ENCODE measurements around the gene A1BG. TPM values are rescaled to one million over a fixed set of nuclear protein-coding genes. Genes with fewer than 3 reads are reported as not detected.

The A1BG gene
- total and polyA plus RNA-seq, 4 donors = 521 to 2,157 (median 1,029) TPM

DNA sequence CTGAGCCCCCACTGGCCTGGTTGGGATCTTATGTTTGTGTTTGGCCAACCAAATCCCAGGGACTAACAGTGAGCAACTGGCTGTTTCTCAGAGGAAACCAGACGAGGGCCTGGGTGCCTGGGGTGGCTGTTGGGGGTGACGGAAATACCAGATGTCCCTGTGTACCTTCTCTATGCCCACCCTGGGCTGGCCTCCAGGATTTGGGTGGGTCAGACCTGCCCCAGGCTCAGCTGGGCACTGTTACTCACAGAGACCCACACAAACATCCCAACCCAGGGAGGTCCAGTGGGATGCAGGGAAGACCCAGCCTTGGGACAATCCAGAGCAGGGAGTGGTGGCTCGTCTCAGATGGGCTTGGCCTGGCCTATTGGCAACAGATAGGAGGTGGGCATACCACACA lies 17.7 kb downstream of the A1BG start:
- peaks cover 0 to 15% (median 12%) of the 10 kb centered on the region in 4 donors for H3K36me3 ChIP-seq (ENCODE audit: control insufficient read depth in 4 of 4, insufficient read depth in 3 of 4, low read depth in 1 of 4, low read length in 3 of 4)
- H3K27me3 ChIP-seq (ENCODE audit: control insufficient read depth in 4 of 4, insufficient read depth in 4 of 4, low read length in 3 of 4) = no peaks in the 10 kb centered on the region
- H3K9ac ChIP-seq (ENCODE audit: low read depth in 1 of 2, low read length in 2 of 2) = no peak overlapping the region
- DNase-seq (ENCODE audit: low spot score) = no peak
- 89% methylated on average over 3 of the region's 3 CpGs for WGBS
- peaks cover 12 to 32% (median 25%) of the 10 kb centered on the region in 4 donors for H3K4me1 ChIP-seq (ENCODE audit: control insufficient read depth in 4 of 4, insufficient read depth in 4 of 4, low read length in 3 of 4)
- H3K9me3 ChIP-seq (ENCODE audit: control insufficient read depth in 4 of 4, low read length in 3 of 4) = peaks cover 0 to 3% (median 0%) of the 10 kb centered on the region in 4 donors
- peak overlapping the region; percentile 91 for H3K27ac ChIP-seq (ENCODE audit: low read depth in 1 of 2, low read length in 2 of 2)
- no peak overlapping the region for H3K4me3 ChIP-seq (ENCODE audit: low read depth in 1 of 3, low read length in 3 of 3)
- TF ChIP-seq HNF4G (IDR thresholded peaks at IDR 0.05) (no peak), JUND (IDR thresholded peaks at IDR 0.05) (no peak), HNF4A (conservative IDR thresholded peaks at IDR 0.05) (no peak), EGR1 (IDR thresholded peaks at IDR 0.05; ENCODE audit: low read depth in 2 of 2) (no peak), RAD21 (IDR thresholded peaks at IDR 0.05) (no peak), FOXA2 (IDR thresholded peaks at IDR 0.05) (no peak), MAX (IDR thresholded peaks at IDR 0.05) (no peak), GABPA (IDR thresholded peaks at IDR 0.05 in 1 of 2, conservative IDR thresholded peaks at IDR 0.05 in 1 of 2) (no peak), YY1 (IDR thresholded peaks at IDR 0.05) (no peak), NR2F2 (IDR thresholded peaks at IDR 0.05) (no peak), TAF1 (conservative IDR thresholded peaks at IDR 0.05) (no peak), RXRA (IDR thresholded peaks at IDR 0.05) (no peak), SP1 (IDR thresholded peaks at IDR 0.05) (no peak), FOXA1 (IDR thresholded peaks at IDR 0.05) (no peak)
- TF ChIP-seq, protein P1, sequence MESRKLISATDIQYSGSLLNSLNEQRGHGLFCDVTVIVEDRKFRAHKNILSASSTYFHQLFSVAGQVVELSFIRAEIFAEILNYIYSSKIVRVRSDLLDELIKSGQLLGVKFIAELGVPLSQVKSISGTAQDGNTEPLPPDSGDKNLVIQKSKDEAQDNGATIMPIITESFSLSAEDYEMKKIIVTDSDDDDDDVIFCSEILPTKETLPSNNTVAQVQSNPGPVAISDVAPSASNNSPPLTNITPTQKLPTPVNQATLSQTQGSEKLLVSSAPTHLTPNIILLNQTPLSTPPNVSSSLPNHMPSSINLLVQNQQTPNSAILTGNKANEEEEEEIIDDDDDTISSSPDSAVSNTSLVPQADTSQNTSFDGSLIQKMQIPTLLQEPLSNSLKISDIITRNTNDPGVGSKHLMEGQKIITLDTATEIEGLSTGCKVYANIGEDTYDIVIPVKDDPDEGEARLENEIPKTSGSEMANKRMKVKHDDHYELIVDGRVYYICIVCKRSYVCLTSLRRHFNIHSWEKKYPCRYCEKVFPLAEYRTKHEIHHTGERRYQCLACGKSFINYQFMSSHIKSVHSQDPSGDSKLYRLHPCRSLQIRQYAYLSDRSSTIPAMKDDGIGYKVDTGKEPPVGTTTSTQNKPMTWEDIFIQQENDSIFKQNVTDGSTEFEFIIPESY (IDR thresholded peaks at IDR 0.05) = no peak
- TF ChIP-seq, protein P2, sequence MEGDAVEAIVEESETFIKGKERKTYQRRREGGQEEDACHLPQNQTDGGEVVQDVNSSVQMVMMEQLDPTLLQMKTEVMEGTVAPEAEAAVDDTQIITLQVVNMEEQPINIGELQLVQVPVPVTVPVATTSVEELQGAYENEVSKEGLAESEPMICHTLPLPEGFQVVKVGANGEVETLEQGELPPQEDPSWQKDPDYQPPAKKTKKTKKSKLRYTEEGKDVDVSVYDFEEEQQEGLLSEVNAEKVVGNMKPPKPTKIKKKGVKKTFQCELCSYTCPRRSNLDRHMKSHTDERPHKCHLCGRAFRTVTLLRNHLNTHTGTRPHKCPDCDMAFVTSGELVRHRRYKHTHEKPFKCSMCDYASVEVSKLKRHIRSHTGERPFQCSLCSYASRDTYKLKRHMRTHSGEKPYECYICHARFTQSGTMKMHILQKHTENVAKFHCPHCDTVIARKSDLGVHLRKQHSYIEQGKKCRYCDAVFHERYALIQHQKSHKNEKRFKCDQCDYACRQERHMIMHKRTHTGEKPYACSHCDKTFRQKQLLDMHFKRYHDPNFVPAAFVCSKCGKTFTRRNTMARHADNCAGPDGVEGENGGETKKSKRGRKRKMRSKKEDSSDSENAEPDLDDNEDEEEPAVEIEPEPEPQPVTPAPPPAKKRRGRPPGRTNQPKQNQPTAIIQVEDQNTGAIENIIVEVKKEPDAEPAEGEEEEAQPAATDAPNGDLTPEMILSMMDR (IDR thresholded peaks at IDR 0.05; ENCODE audit: low read depth, low read length, missing input control) = no peak
- TF ChIP-seq, protein P3, sequence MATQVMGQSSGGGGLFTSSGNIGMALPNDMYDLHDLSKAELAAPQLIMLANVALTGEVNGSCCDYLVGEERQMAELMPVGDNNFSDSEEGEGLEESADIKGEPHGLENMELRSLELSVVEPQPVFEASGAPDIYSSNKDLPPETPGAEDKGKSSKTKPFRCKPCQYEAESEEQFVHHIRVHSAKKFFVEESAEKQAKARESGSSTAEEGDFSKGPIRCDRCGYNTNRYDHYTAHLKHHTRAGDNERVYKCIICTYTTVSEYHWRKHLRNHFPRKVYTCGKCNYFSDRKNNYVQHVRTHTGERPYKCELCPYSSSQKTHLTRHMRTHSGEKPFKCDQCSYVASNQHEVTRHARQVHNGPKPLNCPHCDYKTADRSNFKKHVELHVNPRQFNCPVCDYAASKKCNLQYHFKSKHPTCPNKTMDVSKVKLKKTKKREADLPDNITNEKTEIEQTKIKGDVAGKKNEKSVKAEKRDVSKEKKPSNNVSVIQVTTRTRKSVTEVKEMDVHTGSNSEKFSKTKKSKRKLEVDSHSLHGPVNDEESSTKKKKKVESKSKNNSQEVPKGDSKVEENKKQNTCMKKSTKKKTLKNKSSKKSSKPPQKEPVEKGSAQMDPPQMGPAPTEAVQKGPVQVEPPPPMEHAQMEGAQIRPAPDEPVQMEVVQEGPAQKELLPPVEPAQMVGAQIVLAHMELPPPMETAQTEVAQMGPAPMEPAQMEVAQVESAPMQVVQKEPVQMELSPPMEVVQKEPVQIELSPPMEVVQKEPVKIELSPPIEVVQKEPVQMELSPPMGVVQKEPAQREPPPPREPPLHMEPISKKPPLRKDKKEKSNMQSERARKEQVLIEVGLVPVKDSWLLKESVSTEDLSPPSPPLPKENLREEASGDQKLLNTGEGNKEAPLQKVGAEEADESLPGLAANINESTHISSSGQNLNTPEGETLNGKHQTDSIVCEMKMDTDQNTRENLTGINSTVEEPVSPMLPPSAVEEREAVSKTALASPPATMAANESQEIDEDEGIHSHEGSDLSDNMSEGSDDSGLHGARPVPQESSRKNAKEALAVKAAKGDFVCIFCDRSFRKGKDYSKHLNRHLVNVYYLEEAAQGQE (IDR thresholded peaks at IDR 0.05) = no peak
- TF ChIP-seq, protein P4, sequence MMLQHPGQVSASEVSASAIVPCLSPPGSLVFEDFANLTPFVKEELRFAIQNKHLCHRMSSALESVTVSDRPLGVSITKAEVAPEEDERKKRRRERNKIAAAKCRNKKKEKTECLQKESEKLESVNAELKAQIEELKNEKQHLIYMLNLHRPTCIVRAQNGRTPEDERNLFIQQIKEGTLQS (IDR thresholded peaks at IDR 0.05) = no peak

All from liver (tissue), 9 donors.